AG04449 (cell line): ENCODE results near the gene RASGRP2.

Experiments used
- CTCF ChIA-PET: fragments of 350-600 bp; formaldehyde crosslinking; extraction: SDS; loops from one replicate; lab custom pipeline; 2021; ENCODE audit warnings: antibody characterized with exemption; lab: Yijun Ruan, JAX
- POLR2A ChIA-PET: fragments of 400-600, 350-600 bp; formaldehyde crosslinking; extraction: SDS; loops from one replicate; lab custom pipeline; 2020; ENCODE audit warnings: antibody characterized with exemption, inconsistent platforms; lab: Yijun Ruan, JAX
- DNase-seq: peaks from one replicate; pipeline ENCODE4 v3.0.0-alpha.2; 2010; ENCODE audit warnings: low read depth, low spot score
- H3K4me3 ChIP-seq: 2 replicates; pipeline ENCODE4 v1.5.1; 2011; ENCODE audit warnings: low read depth, mild to moderate bottlenecking, control low read depth, low read length
- CTCF ChIP-seq: IDR thresholded peaks from one replicate; pipeline ENCODE4 v1.5.1; 2011; ENCODE audit warnings: mild to moderate bottlenecking, moderate library complexity, low read length, control low read depth, inconsistent platforms; ENCODE audit not compliant: insufficient read depth; ENCODE audit errors: missing control alignments

The RASGRP2 gene

DNA sequence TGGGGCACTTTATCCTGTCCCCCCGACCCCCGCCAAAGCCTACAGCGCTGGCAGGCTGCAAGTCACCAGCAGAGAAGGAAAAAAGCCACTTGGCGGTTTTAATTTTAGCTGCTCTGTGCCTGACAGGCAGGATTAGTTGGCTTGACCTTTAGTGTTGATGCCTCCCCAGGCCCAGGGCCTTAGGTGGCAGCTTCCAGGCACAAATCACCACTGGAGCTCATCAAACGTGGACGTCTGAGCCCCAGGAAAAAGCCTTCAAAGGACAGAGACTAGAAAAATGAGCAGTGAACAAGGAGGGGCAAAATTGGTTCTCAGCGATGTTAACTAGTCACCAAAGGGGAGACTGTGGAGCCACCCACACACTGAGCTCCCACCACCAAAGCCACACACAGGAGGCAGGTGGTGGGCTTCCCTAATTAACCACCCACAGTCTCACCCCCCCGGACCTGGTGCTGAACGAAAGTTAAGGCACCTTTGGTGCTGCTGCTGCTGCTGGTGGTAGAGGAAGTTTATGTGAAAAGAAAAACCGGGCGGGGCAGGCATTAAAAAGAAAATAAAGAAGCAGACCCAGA is 20.2 kb upstream of the RASGRP2 start:
- CTCF ChIA-PET: interaction anchor here (0.6 to 3.9 kb wide), 5 partner anchors 10 to 1826 kb away, joined by 3 to 34 read pairs (median 4); no protein-coding TSS in a partner anchor
- no peak for DNase-seq
- H3K4me3 ChIP-seq: no peak overlapping the region
- no peak for TF ChIP-seq CTCF
- POLR2A ChIA-PET: no interaction called here

- DNase-seq: no peak
- H3K4me3 ChIP-seq: no peak overlapping the region
- ChIA-PET POLR2A (no interaction called here), CTCF (interaction anchor here (0.6 to 3.9 kb wide), 5 partner anchors 11 to 1826 kb away, joined by 3 to 34 read pairs (median 4); no protein-coding TSS in a partner anchor)
- TF ChIP-seq CTCF: no peak
Observed at GRCh38 chr11:64763526-64764039, 19.6 kb upstream of the RASGRP2 start.

DNA sequence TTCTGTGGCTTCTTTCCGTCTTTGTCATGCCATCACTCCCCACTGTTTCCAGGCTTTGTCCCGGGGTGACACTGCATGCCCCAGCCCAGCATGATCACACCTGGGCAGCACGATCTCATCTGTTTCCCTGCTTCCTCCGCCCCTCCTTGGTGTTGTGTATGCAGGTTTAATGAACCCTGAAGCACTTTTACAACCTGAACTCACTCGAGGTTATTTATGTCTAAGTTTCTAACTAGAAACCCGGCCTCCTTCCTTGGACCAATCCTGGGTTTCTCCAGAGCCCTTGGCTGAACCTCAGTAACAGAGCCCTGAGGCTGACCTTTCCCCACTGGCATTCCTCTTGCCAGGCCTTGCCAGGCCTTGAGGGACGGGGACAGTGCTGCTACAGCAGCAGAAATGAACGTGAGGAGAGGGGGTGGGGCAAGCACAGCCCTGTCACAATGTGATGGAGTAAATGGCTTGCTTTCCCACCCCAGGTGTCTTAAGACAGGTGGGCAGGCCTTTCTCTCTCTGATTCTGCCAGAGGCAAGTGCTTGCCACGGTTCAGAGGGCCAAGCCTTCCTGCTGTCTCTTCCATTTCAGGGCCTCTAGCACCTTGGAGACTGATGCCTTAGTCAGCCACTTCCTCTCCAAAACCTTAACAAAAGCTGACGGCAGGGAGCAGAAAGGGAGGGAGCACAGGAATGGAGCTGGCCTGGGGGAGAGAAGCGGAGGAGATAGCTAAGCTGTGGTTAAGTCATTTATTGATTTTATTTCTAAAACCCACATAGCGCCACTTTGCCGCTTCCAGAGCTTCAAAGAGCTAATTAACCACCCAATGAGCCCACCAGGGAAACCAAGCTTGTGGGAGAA is 19.0 kb upstream of the RASGRP2 start:
- no peak for TF ChIP-seq CTCF
- POLR2A ChIA-PET: no interaction called here
- no peak overlapping the region for H3K4me3 ChIP-seq
- CTCF ChIA-PET: interaction anchor here (0.9 to 3.9 kb wide), 5 partner anchors 12 to 74 kb away, joined by 3 to 34 read pairs (median 4); no protein-coding TSS in a partner anchor
- peak; percentile 23 for DNase-seq

- ChIA-PET CTCF (interaction anchor here (0.9 to 2.1 kb wide), 3 partner anchors 9 to 20 kb away, joined by 4 to 9 read pairs (median 4); no protein-coding TSS in a partner anchor), POLR2A (no interaction called here)
- no peak for DNase-seq
- no peak overlapping the region for H3K4me3 ChIP-seq
- TF ChIP-seq CTCF: no peak
Observed at GRCh38 chr11:64762277-64762673, 18.3 kb upstream of the RASGRP2 start.

DNA sequence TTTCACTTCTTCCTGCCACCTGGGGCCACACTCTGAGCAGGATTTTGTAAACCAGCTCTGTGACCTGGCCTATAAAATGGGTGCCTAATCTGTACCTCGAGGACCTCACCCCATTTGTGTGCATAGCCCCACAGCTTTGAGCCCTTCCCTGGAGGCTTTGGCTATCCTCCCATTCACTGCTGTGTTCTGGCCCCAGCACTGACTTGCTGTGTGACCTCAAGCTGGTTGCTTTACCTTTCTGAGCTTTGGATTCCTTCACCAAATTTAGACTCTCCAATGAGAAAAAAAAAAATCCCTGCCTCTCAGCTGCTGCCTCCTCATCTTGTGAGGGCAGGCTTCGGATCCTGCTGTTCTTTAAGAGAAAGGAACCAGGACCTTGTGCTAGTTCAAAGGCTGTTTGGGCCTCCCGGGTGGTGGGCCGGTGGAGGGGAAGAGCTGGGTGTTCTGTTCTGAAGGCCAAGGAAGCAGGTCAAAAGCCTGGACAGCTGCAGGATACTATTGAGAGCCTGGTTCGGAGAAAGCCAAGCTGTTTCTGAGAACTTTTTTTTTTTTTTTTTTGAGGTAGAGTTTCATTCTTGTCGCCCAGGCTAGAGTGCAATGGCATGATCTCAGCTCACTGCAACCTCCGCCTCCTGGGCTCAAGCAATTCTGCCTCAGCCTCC is 16.9 kb upstream of the RASGRP2 start:
- POLR2A ChIA-PET: interaction anchor here (1.5 kb wide), 1 partner anchor 18 kb away, joined by 7 read pairs; the partner anchor contains the start of gene SF1
- no peak for DNase-seq
- CTCF ChIA-PET: interaction anchor here (1.2 to 2.1 kb wide), 6 partner anchors 7 to 312 kb away, joined by 4 to 9 read pairs (median 4); partner anchors contain the start of gene RASGRP2
- TF ChIP-seq CTCF: no peak
- H3K4me3 ChIP-seq: no peak overlapping the region
